ENCODE measurements around the gene UBE2G1. TPM values are rescaled to one million over a fixed set of nuclear protein-coding genes. Genes with fewer than 3 reads are reported as not detected.
"Not testable (repeated sequence)": the region's sequence is repeated elsewhere in the genome, so short reads cannot be mapped to it uniquely, and the experiment has no call there.

Gene UBE2G1
- total RNA-seq, 1 donor: 36.2 TPM

DNA sequence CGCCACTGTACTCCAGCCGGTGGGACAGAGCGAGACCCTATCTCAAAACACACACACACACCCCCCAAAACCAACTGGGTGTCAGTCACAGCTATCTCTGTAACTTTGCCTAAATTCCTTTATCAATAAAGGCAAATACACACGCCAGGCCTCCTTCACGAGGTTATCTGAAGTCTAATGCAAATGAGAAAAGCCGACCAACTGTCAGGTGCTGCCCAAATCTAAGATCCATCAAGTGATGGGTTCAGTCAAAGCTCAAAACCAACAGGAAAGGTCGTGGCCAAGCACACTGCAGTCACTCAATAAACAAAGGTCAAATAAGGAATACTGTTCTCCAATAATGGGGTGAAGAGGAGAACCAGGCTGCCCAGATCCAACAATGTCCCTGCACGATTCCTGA is 103.8 kb downstream of the UBE2G1 start:
- Histone ChIP-seq H4K20me1 (ENCODE audit: insufficient read depth, low read length) (peaks cover 22% of the 10 kb centered on the region), H3K4me1 (ENCODE audit: insufficient read depth, low read length) (peaks cover 16% of the 10 kb centered on the region), H3K79me2 (ENCODE audit: insufficient read depth, low read length) (peaks cover 63% of the 10 kb centered on the region), H3K4me2 (ENCODE audit: insufficient read depth, low read length) (peak overlapping the region; percentile 99), H3K27ac (ENCODE audit: low read depth, low read length) (peak overlapping the region; percentile 86), H3K4me3 (ENCODE audit: insufficient read depth, low read length) (peak overlapping the region; percentile 92), H3K36me3 (ENCODE audit: insufficient read depth, low read length) (peaks cover 9% of the 10 kb centered on the region), H3K27me3 (ENCODE audit: insufficient read depth, low read length) (no peaks in the 10 kb centered on the region), H3K9me3 (ENCODE audit: low read depth, low read length) (peaks cover 4% of the 10 kb centered on the region), H2AFZ (ENCODE audit: low read length) (peak overlapping the region; percentile 86)
- TF ChIP-seq, protein P1, sequence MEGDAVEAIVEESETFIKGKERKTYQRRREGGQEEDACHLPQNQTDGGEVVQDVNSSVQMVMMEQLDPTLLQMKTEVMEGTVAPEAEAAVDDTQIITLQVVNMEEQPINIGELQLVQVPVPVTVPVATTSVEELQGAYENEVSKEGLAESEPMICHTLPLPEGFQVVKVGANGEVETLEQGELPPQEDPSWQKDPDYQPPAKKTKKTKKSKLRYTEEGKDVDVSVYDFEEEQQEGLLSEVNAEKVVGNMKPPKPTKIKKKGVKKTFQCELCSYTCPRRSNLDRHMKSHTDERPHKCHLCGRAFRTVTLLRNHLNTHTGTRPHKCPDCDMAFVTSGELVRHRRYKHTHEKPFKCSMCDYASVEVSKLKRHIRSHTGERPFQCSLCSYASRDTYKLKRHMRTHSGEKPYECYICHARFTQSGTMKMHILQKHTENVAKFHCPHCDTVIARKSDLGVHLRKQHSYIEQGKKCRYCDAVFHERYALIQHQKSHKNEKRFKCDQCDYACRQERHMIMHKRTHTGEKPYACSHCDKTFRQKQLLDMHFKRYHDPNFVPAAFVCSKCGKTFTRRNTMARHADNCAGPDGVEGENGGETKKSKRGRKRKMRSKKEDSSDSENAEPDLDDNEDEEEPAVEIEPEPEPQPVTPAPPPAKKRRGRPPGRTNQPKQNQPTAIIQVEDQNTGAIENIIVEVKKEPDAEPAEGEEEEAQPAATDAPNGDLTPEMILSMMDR (IDR thresholded peaks at IDR 0.05; ENCODE audit: extremely low read depth, low read depth, low read length): no peak
- no peak for DNase-seq (ENCODE audit: insufficient read length, low spot score, missing footprints)

DNA sequence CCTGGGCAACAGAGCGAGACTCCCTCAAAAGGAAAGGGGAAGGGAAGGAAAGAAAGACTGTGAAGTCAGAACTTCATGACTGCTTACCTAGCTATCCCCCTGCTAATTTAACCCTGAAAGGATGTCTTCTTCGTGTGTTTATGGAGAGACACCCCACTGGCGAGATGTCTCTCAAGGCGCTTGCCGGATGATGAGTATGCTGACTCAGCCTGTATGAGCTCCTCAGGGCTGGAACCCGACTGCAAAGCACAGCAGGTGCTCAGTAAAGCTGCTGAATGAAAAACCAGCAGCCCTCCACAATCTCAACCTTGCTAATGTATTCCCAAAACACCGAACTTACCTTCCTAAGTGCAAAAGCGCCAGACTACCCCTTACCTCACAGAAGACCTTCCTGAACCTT is 105.0 kb downstream of the UBE2G1 start:
- Histone ChIP-seq H3K4me2 (ENCODE audit: insufficient read depth, low read length) (no peak overlapping the region), H2AFZ (ENCODE audit: low read length) (no peak overlapping the region), H4K20me1 (ENCODE audit: insufficient read depth, low read length) (peaks cover 30% of the 10 kb centered on the region), H3K4me1 (ENCODE audit: insufficient read depth, low read length) (peaks cover 16% of the 10 kb centered on the region), H3K27ac (ENCODE audit: low read depth, low read length) (no peak overlapping the region), H3K36me3 (ENCODE audit: insufficient read depth, low read length) (peaks cover 4% of the 10 kb centered on the region), H3K4me3 (ENCODE audit: insufficient read depth, low read length) (no peak overlapping the region), H3K27me3 (ENCODE audit: insufficient read depth, low read length) (no peaks in the 10 kb centered on the region), H3K9me3 (ENCODE audit: low read depth, low read length) (peaks cover 4% of the 10 kb centered on the region), H3K79me2 (ENCODE audit: insufficient read depth, low read length) (peaks cover 75% of the 10 kb centered on the region)
- TF ChIP-seq, protein P1 (IDR thresholded peaks at IDR 0.05; ENCODE audit: extremely low read depth, low read depth, low read length): no peak
- DNase-seq (ENCODE audit: insufficient read length, low spot score, missing footprints): no peak

- Histone ChIP-seq H2AFZ (ENCODE audit: low read length) (no peak overlapping the region), H3K4me3 (ENCODE audit: insufficient read depth, low read length) (no peak overlapping the region), H3K9me3 (ENCODE audit: low read depth, low read length) (peaks cover 4% of the 10 kb centered on the region), H3K36me3 (ENCODE audit: insufficient read depth, low read length) (peaks cover 4% of the 10 kb centered on the region), H3K27ac (ENCODE audit: low read depth, low read length) (no peak overlapping the region), H3K4me2 (ENCODE audit: insufficient read depth, low read length) (no peak overlapping the region), H3K27me3 (ENCODE audit: insufficient read depth, low read length) (no peaks in the 10 kb centered on the region), H4K20me1 (ENCODE audit: insufficient read depth, low read length) (peaks cover 37% of the 10 kb centered on the region), H3K79me2 (ENCODE audit: insufficient read depth, low read length) (peaks cover 95% of the 10 kb centered on the region), H3K4me1 (ENCODE audit: insufficient read depth, low read length) (peaks cover 9% of the 10 kb centered on the region)
- DNase-seq (ENCODE audit: insufficient read length, low spot score, missing footprints): peak; percentile 34
- TF ChIP-seq, protein P1 (IDR thresholded peaks at IDR 0.05; ENCODE audit: extremely low read depth, low read depth, low read length): no peak
These were observed 107.6 kb downstream of the UBE2G1 start for GRCh38 chr17:4258867-4259266.

DNA sequence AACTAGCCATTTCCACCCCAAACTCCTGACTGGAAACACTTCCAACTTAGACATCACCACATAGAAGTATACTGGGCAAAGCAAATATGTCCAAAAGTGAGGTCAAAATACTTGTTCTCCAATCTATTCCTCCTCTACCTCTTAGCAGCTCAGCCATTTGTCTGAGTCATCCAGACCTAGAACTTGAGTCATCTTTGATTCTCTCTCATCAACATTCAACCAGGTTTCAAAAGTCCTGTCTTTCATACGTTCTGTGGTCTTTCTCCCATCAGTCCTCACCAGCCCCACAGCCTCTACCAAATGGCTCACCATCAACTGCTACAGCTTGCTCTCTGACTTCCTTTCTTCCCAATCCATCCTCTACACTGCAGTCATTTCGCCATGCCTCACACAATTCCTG is 109.5 kb downstream of the UBE2G1 start:
- Histone ChIP-seq H3K4me3 (ENCODE audit: insufficient read depth, low read length) (no peak overlapping the region), H3K27me3 (ENCODE audit: insufficient read depth, low read length) (no peaks in the 10 kb centered on the region), H3K4me1 (ENCODE audit: insufficient read depth, low read length) (no peaks in the 10 kb centered on the region), H2AFZ (ENCODE audit: low read length) (no peak overlapping the region), H4K20me1 (ENCODE audit: insufficient read depth, low read length) (peaks cover 39% of the 10 kb centered on the region), H3K79me2 (ENCODE audit: insufficient read depth, low read length) (peaks cover 96% of the 10 kb centered on the region), H3K4me2 (ENCODE audit: insufficient read depth, low read length) (no peak overlapping the region), H3K9me3 (ENCODE audit: low read depth, low read length) (peaks cover 4% of the 10 kb centered on the region), H3K36me3 (ENCODE audit: insufficient read depth, low read length) (peaks cover 4% of the 10 kb centered on the region), H3K27ac (ENCODE audit: low read depth, low read length) (no peak overlapping the region)
- peak; percentile 79 for DNase-seq (ENCODE audit: insufficient read length, low spot score, missing footprints)
- TF ChIP-seq, protein P1 (IDR thresholded peaks at IDR 0.05; ENCODE audit: extremely low read depth, low read depth, low read length): no peak

GRCh38 chr17:4255271-4255670 is 111.2 kb downstream of the UBE2G1 start:
- H3K4me1 ChIP-seq (ENCODE audit: insufficient read depth, low read length); H3K9me3 ChIP-seq (ENCODE audit: low read depth, low read length); H3K4me3 ChIP-seq (ENCODE audit: insufficient read depth, low read length); H2AFZ ChIP-seq (ENCODE audit: low read length); H3K36me3 ChIP-seq (ENCODE audit: insufficient read depth, low read length); H3K27ac ChIP-seq (ENCODE audit: low read depth, low read length); H3K27me3 ChIP-seq (ENCODE audit: insufficient read depth, low read length); H3K4me2 ChIP-seq (ENCODE audit: insufficient read depth, low read length): not testable (repeated sequence)
- Histone ChIP-seq H4K20me1 (ENCODE audit: insufficient read depth, low read length) (peaks cover 34% of the 10 kb centered on the region), H3K79me2 (ENCODE audit: insufficient read depth, low read length) (peaks cover 95% of the 10 kb centered on the region)
- peak; percentile 42 for DNase-seq (ENCODE audit: insufficient read length, low spot score, missing footprints)

All from osteoblast (primary cell).